Adipocyte (in vitro differentiated cells): ENCODE data around the gene PARD3B.

ENCODE experiments used
- DNase-seq: peaks from one replicate; pipeline ENCODE4 v3.0.0-alpha.2; 2015; ENCODE audit warnings: low read depth
- H3K27me3 ChIP-seq: replicated peaks from 2 replicates; pipeline ENCODE4 v1.7.0; 2013; ENCODE audit warnings: mild to moderate bottlenecking, low read length, moderate library complexity; ENCODE audit not compliant: control insufficient read depth, insufficient read depth
- H3K36me3 ChIP-seq: 2 replicates; pipeline ENCODE4 v1.7.0; 2013; ENCODE audit warnings: low read length, mild to moderate bottlenecking, moderate library complexity; ENCODE audit not compliant: control insufficient read depth, insufficient read depth, severe bottlenecking
- H3K4me1 ChIP-seq: 2 replicates; pipeline ENCODE4 v1.7.0; 2013; ENCODE audit warnings: mild to moderate bottlenecking, low read length, moderate library complexity; ENCODE audit not compliant: control insufficient read depth, insufficient read depth
- H3K4me3 ChIP-seq: 2 replicates; pipeline ENCODE4 v1.7.0; 2013; ENCODE audit warnings: mild to moderate bottlenecking, low read length, moderate library complexity
- H3K9ac ChIP-seq: 2 replicates; pipeline ENCODE4 v1.7.0; 2013; ENCODE audit warnings: mild to moderate bottlenecking, low read length, moderate library complexity
- H3K9me3 ChIP-seq: 2 replicates; pipeline ENCODE4 v1.7.0; 2013; ENCODE audit warnings: mild to moderate bottlenecking, low read length, moderate library complexity; ENCODE audit not compliant: control insufficient read depth

The PARD3B gene

GRCh38 chr2:205665791-205666190 is 1120.5 kb downstream of the PARD3B start:
- Histone ChIP-seq H3K27me3 (no peaks in the 10 kb centered on the region), H3K9ac (no peak overlapping the region), H3K36me3 (no peaks in the 10 kb centered on the region), H3K4me3 (no peak overlapping the region), H3K9me3 (no peaks in the 10 kb centered on the region), H3K4me1 (peaks cover 4% of the 10 kb centered on the region)
- DNase-seq: no peak
